Sigmoid colon (tissue), 7 donors: ENCODE data around the gene PCDH19. TPM values are rescaled to one million over a fixed set of nuclear protein-coding genes. Genes with fewer than 3 reads are reported as not detected.
"Not testable (repeated sequence)": the region's sequence is repeated elsewhere in the genome, so short reads cannot be mapped to it uniquely, and the experiment has no call there.

ENCODE experiments used
- DNase-seq: peaks from one replicate; pipeline ENCODE4 v3.0.0-alpha.2; 2019
- H3K27ac ChIP-seq, 4 donors: fragments of 200-600 bp; sonication (generic); one replicate each; pipeline ENCODE4 v1.5.1; 2016 to 2019; ENCODE audit warnings: mild to moderate bottlenecking in 1 of 4
- H3K27me3 ChIP-seq, 3 donors: fragments of 200-600 bp; sonication (generic); one replicate each; pipeline ENCODE4 v1.5.1; 2019; ENCODE audit warnings: mild to moderate bottlenecking in 1 of 3
- H3K36me3 ChIP-seq, 4 donors: fragments of 200-600 bp; sonication (generic); one replicate each; pipeline ENCODE4 v1.5.1; 2016 to 2019
- H3K4me1 ChIP-seq, 4 donors: fragments of 200-600 bp; sonication (generic); one replicate each; pipeline ENCODE4 v1.5.1; 2017 to 2019
- H3K4me3 ChIP-seq, 4 donors: fragments of 200-600 bp; sonication (generic); one replicate each; pipeline ENCODE4 v1.5.1; 2017 to 2019; ENCODE audit warnings: mild to moderate bottlenecking in 2 of 4, moderate library complexity in 1 of 4
- H3K9me3 ChIP-seq, 4 donors: fragments of 200-600 bp in 3 of 4; sonication (generic) in 3 of 4; one replicate each; pipeline versions ENCODE4 v1.5.1 to v1.6.1; 2013 to 2019
- EP300 ChIP-seq, 4 donors: sonication (generic); formaldehyde crosslinking; IDR thresholded peaks; one replicate each; pipeline ENCODE4 v1.6.1; 2017; ENCODE audit warnings: antibody characterized with exemption in 4 of 4
- POLR2A ChIP-seq, 2 donors: fragments of 450-650 bp; IDR thresholded peaks; one replicate each; pipeline ENCODE4 v1.6.1; 2016; ENCODE audit warnings: antibody characterized with exemption in 2 of 2, mild to moderate bottlenecking in 2 of 2, moderate library complexity in 2 of 2
- POLR2AphosphoS5 ChIP-seq, 4 donors: sonication (generic); formaldehyde crosslinking; IDR thresholded peaks; one replicate each; pipeline ENCODE4 v1.6.1; 2017; ENCODE audit warnings: antibody characterized with exemption in 4 of 4
- WGBS, 2 donors: extraction: QIAGEN DNeasy Blood & Tissue Kit; methylation state at CpG; one replicate each; pipeline ENCODE4 v1.1.7; 2013; 5-methylcytosine and 5-hydroxymethylcytosine counted together
- intact Hi-C: fragments of 100-400 bp; cut with DNase I; formaldehyde crosslinking; loops from one replicate; pipeline ENCODE4 v1.15.1; 2023
- polyA plus RNA-seq, 3 donors: library from polyadenylated mRNA; stranded (reverse); fragments of 200-250 nt; gene quantifications; one replicate each; pipeline ENCODE4 v1.2.3, GENCODE V29; 2013
- total RNA-seq, 4 donors: library from RNA; depleted of rRNA; stranded (reverse); fragments of >200 nt; gene quantifications; one replicate each; pipeline ENCODE4 v1.1.0, GENCODE V29; 2016
- TF ChIP-seq, protein P1 (sequence below), 4 experiments: fragments of 450-650 bp in 3 of 4; fragments of 200-600 bp in 1 of 4; IDR thresholded peaks; one replicate each; pipeline ENCODE4 v1.5.1; 2016 to 2019; ENCODE audit warnings: antibody characterized with exemption in 4 of 4, mild to moderate bottlenecking in 3 of 4, moderate library complexity in 2 of 4
- donor health status: healthy with polysubstance abuse.
- donor health status: Bipolar disorder and iron deficiency.
- donor health status: healthy.

The PCDH19 gene
- total and polyA plus RNA-seq, 7 donors = 0.23 to 2.2 (median 0.77) TPM; not detected in 1

DNA sequence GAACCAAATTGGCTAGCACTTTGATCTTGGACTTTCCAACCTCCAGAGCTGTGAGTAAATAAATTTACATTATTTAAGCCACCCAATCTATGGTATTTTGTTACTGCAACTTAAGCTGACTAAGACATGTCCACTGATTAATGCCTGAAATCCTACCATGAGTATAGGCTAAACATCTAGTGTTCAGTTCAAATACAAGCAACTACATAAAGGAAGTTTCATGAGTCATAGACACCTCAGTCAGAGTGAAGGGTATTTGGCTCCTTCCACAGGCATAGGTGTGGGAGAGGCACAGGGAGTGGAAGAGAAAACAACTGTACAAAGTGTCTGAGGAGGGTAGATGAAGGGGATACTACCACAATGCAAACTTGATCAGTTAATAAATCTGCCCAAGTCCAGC lies 35.5 kb upstream of the PCDH19 start:
- Histone ChIP-seq H3K4me1 (no peaks in the 10 kb centered on the region), H3K9me3 (no peaks in the 10 kb centered on the region), H3K27me3 (peaks cover 0 to 5% (median 0%) of the 10 kb centered on the region in 3 donors), H3K36me3 (no peaks in the 10 kb centered on the region), H3K27ac (no peak overlapping the region), H3K4me3 (no peak overlapping the region)
- no peak for TF ChIP-seq POLR2AphosphoS5 (IDR thresholded peaks at IDR 0.05)
- TF ChIP-seq EP300 (IDR thresholded peaks at IDR 0.05) = no peak
- TF ChIP-seq, protein P1, sequence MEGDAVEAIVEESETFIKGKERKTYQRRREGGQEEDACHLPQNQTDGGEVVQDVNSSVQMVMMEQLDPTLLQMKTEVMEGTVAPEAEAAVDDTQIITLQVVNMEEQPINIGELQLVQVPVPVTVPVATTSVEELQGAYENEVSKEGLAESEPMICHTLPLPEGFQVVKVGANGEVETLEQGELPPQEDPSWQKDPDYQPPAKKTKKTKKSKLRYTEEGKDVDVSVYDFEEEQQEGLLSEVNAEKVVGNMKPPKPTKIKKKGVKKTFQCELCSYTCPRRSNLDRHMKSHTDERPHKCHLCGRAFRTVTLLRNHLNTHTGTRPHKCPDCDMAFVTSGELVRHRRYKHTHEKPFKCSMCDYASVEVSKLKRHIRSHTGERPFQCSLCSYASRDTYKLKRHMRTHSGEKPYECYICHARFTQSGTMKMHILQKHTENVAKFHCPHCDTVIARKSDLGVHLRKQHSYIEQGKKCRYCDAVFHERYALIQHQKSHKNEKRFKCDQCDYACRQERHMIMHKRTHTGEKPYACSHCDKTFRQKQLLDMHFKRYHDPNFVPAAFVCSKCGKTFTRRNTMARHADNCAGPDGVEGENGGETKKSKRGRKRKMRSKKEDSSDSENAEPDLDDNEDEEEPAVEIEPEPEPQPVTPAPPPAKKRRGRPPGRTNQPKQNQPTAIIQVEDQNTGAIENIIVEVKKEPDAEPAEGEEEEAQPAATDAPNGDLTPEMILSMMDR (IDR thresholded peaks at IDR 0.05) = no peak
- TF ChIP-seq POLR2A (IDR thresholded peaks at IDR 0.05) = no peak
- intact Hi-C loops = no loop called here
- DNase-seq = no peak

DNA sequence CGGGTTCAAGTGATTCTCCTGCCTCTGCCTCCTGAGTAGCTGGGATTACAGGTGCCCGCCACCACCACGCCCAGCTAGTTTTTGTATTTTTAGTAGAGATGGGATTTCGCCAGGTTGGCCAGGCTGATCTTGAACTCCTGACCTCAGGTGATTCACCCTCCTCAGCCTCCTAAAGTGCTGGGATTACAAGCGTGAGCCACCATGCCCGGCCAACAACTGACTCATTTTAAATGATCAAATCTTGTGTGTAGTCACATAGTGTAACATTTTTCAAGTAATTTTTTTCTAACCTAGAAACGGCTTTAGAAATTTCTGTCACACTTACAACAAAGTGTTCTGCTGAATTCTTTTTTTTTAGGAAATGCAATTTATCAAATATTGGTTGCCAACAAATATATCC lies 31.2 kb upstream of the PCDH19 start:
- intact Hi-C loops, H3K9me3 ChIP-seq, H3K4me3 ChIP-seq, H3K27me3 ChIP-seq, H3K4me1 ChIP-seq, H3K36me3 ChIP-seq, H3K27ac ChIP-seq, DNase-seq: not testable (repeated sequence)
- WGBS, 2 donors = 85 to 86% methylated on average over 7 of the region's 7 CpGs

DNA sequence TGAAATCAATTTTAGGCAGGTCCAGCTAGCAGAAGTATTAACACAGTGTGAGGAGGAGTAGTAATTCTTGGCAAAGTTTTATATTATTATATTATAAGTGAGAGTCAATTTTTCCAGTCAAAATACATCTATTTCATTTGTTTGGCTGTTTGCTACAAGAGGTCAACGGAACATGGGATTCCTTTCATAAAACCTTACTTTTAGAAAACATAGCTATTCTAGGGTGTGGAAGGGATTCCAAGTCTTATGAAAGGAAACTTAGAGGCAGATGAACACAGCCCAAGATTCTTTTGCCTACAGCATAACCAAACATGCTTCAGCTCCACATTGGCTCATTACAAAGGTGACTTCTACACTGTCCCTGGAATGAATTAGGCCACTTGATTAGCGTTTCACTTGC lies 29.9 kb upstream of the PCDH19 start:
- Histone ChIP-seq H3K36me3 (no peaks in the 10 kb centered on the region), H3K27ac (no peak overlapping the region), H3K9me3 (no peaks in the 10 kb centered on the region), H3K27me3 (peaks cover 0 to 5% (median 0%) of the 10 kb centered on the region in 3 donors), H3K4me3 (no peak overlapping the region), H3K4me1 (no peaks in the 10 kb centered on the region)
- WGBS, 2 donors = 92% methylated on average over 2 of the region's 2 CpGs
- intact Hi-C loops = no loop called here
- DNase-seq = no peak
- TF ChIP-seq POLR2A (IDR thresholded peaks at IDR 0.05) (no peak), POLR2AphosphoS5 (IDR thresholded peaks at IDR 0.05) (no peak), EP300 (IDR thresholded peaks at IDR 0.05) (no peak)
- TF ChIP-seq, protein P1 (IDR thresholded peaks at IDR 0.05) = no peak

DNA sequence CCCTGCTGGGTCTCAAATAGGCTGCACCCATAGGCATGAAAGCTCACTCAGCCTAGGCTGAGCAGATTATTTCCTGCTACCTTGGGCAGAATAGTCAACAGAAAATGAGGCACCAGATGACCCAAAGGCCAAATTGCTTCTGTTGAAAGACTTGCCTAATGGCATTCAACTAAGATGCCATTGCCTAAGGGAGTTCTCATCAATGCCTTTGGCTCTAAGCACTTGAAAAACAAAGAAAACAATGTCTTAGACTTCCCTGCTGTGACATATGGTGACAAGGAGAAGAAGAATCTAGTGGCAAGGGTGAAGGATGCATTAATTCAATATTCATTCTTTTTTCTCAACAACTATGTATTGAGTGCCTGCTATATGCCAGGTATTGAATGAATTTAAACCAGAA lies 25.7 kb upstream of the PCDH19 start:
- H3K27me3 ChIP-seq = no peaks in the 10 kb centered on the region
- no peak for TF ChIP-seq EP300 (IDR thresholded peaks at IDR 0.05)
- TF ChIP-seq POLR2A (IDR thresholded peaks at IDR 0.05) = no peak
- TF ChIP-seq, protein P1 (IDR thresholded peaks at IDR 0.05) = no peak
- no peak for TF ChIP-seq POLR2AphosphoS5 (IDR thresholded peaks at IDR 0.05)
- no peaks in the 10 kb centered on the region for H3K9me3 ChIP-seq
- no peak overlapping the region for H3K4me3 ChIP-seq
- no peak for DNase-seq
- no peak overlapping the region for H3K27ac ChIP-seq
- no peaks in the 10 kb centered on the region for H3K36me3 ChIP-seq
- H3K4me1 ChIP-seq = no peaks in the 10 kb centered on the region
- intact Hi-C loops = no loop called here

DNA sequence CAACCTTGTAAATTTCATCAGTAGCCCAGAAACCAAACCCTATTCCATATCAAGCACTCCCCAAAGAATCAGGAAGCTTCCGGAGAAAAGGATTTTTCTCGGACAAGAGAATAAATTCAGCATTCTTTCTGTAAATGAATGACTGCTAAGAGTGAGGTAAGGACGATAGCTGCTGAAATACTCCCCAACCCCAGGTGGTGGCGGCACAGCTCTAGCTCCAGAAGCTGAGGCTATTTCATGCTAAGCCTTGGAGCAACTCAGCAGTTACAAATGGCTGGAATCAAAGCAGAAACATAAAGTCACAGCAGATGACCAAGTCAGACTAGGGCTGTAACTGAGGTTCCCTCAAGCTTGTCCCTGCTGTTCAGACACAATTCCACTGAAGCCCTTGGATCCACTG lies 13.9 kb upstream of the PCDH19 start:
- Histone ChIP-seq H3K9me3 (no peaks in the 10 kb centered on the region), H3K36me3 (no peaks in the 10 kb centered on the region), H3K4me3 (no peak overlapping the region), H3K27me3 (no peaks in the 10 kb centered on the region), H3K4me1 (no peaks in the 10 kb centered on the region), H3K27ac (no peak overlapping the region)
- WGBS, 2 donors = 61 to 66% methylated on average over 4 of the region's 4 CpGs
- TF ChIP-seq EP300 (IDR thresholded peaks at IDR 0.05) = no peak
- no peak for TF ChIP-seq POLR2A (IDR thresholded peaks at IDR 0.05)
- TF ChIP-seq, protein P1 (IDR thresholded peaks at IDR 0.05) = no peak
- no peak for TF ChIP-seq POLR2AphosphoS5 (IDR thresholded peaks at IDR 0.05)
- intact Hi-C loops = no loop called here
- no peak for DNase-seq
